HepG2 (cell line): ENCODE measurements around the gene RFX2. TPM values are rescaled to one million over a fixed set of nuclear protein-coding genes. Genes with fewer than 3 reads are reported as not detected.
A peak's percentile ranks its signal among the peaks of the same experiment; 100 is the strongest.

Experiments used
- ATAC-seq: fragments of 200-7000 bp; cut with Tn5 transposase; 3 replicates; pipeline ENCODE4 v1.9.1; 2020; ENCODE audit warnings: mild to moderate bottlenecking, moderate library complexity
- BruUV-seq: library from RNA; stranded (reverse); fragments of 400-500 nt; replicated peaks from 2 replicates; lab custom pipeline; 2021; lab: Mats Ljungman, UMichigan
- CTCF ChIA-PET: fragments of 300-600 bp; formaldehyde crosslinking; extraction: SDS; loops from one replicate; lab custom pipeline; 2021; ENCODE audit warnings: low total read pairs, inconsistent platforms, low intra/inter-chr PET ratio; lab: Yijun Ruan, JAX
- POLR2A ChIA-PET: fragments of 350-600 bp; sonication (Branson Sonifier 250); formaldehyde crosslinking; loops from one replicate; lab custom pipeline; 2020; ENCODE audit warnings: antibody characterized with exemption, inconsistent platforms; lab: Yijun Ruan, JAX
- DNase-seq: peaks from one replicate; pipeline ENCODE4 v3.0.0-alpha.2; 2015; ENCODE audit warnings: low spot score
- FAIRE-seq: peaks from 3 replicates; lab custom pipeline; 2011; peaks lifted over from hg19 to GRCh38; lab: Jason Lieb, UNC
- H2AFZ ChIP-seq: one replicate; pipeline ENCODE4 v1.6.1; 2011; ENCODE audit warnings: low read length, inconsistent platforms
- H3K27ac ChIP-seq: fragments of 300-600 bp; 3 replicates; pipeline ENCODE4 v1.8.0; 2011; ENCODE audit warnings: mixed run types, mild to moderate bottlenecking, mixed read lengths, low read length, inconsistent platforms; ENCODE audit not compliant: insufficient read depth; ENCODE audit errors: extremely low read length
- H3K27me3 ChIP-seq, 2 experiments: fragments of 200-600 bp in 1 of 2; 2 replicates in 1 of 2; 3 replicates in 1 of 2; pipeline versions ENCODE4 v1.6.0 to v1.8.0; 2011; ENCODE audit warnings: low read length in 2 of 2, mild to moderate bottlenecking in 2 of 2, moderate library complexity in 2 of 2, inconsistent platforms in 1 of 2; ENCODE audit not compliant: insufficient read depth in 2 of 2, control insufficient read depth in 1 of 2
- H3K36me3 ChIP-seq, 2 experiments: fragments of 200-600 bp in 1 of 2; replicated peaks in 1 of 2; 2 replicates in 1 of 2; 3 replicates in 1 of 2; pipeline versions ENCODE4 v1.5.1 to v1.8.0; 2011; ENCODE audit warnings: low read length in 2 of 2, inconsistent platforms in 1 of 2; ENCODE audit not compliant: insufficient read depth in 2 of 2, control insufficient read depth in 1 of 2
- H3K4me1 ChIP-seq: 2 replicates; pipeline ENCODE4 v1.5.1; 2012; ENCODE audit warnings: low read length, inconsistent platforms; ENCODE audit not compliant: insufficient read depth
- H3K4me2 ChIP-seq: 2 replicates; pipeline ENCODE4 v1.6.0; 2011; ENCODE audit warnings: low read depth, low read length, inconsistent platforms
- H3K4me3 ChIP-seq, 3 experiments: fragments of 200-600 bp in 1 of 3; sonication (generic), shearing (Covaris generic) in 1 of 3; replicated peaks in 1 of 3; 2 replicates each; pipeline ENCODE4 v1.5.1; 2011 to 2016; ENCODE audit warnings: low read length in 3 of 3, inconsistent platforms in 2 of 3, low read depth in 2 of 3, mild to moderate bottlenecking in 2 of 3, control low read depth in 1 of 3, mixed read lengths in 1 of 3; ENCODE audit not compliant: insufficient read depth in 1 of 3
- H3K79me2 ChIP-seq: one replicate; pipeline ENCODE4 v1.6.1; 2011; ENCODE audit warnings: low read length, inconsistent platforms; ENCODE audit not compliant: insufficient read depth
- H3K9ac ChIP-seq: 2 replicates; pipeline ENCODE4 v1.6.0; 2011; ENCODE audit warnings: mild to moderate bottlenecking, low read depth, low read length, inconsistent platforms; ENCODE audit not compliant: insufficient read depth
- H3K9me3 ChIP-seq: 2 replicates; pipeline ENCODE4 v1.5.1; 2012; ENCODE audit warnings: mild to moderate bottlenecking, low read length
- H4K20me1 ChIP-seq: 2 replicates; pipeline ENCODE4 v1.6.0; 2011; ENCODE audit warnings: inconsistent platforms, mild to moderate bottlenecking, low read length, moderate library complexity; ENCODE audit not compliant: insufficient read depth
- BCL6 ChIP-seq: IDR thresholded peaks from 2 replicates; pipeline ENCODE4 v1.6.1; 2016; ENCODE audit warnings: missing genetic modification reagents, missing compliant biosample characterization
- CHD4 ChIP-seq: fragments of 200-600 bp; sonication (generic); IDR thresholded peaks from 2 replicates; pipeline ENCODE4 v1.7.0; 2017; ENCODE audit warnings: mild to moderate bottlenecking, low read length, borderline replicate concordance
- FOSL2 ChIP-seq: sonication (generic); formaldehyde crosslinking; IDR thresholded peaks from 2 replicates; pipeline ENCODE4 v1.4.0; 2020; ENCODE audit warnings: missing genetic modification reagents
- FOXA1 ChIP-seq, 2 experiments: fragments of 450-650 bp in 1 of 2; sonication (generic) in 1 of 2; formaldehyde crosslinking in 1 of 2; IDR thresholded peaks; 2 replicates each; pipeline versions ENCODE4 v1.4.0 to v1.6.1; 2016 to 2020; ENCODE audit warnings: missing genetic modification reagents in 1 of 2
- GTF2F1 ChIP-seq: fragments of 150-350 bp; IDR thresholded peaks from 2 replicates; pipeline ENCODE4 v1.6.1; 2014; ENCODE audit warnings: low read length
- MXI1 ChIP-seq: IDR thresholded peaks from 3 replicates; pipeline ENCODE4 v1.6.1; 2012; ENCODE audit warnings: low read depth, low read length, inconsistent platforms, borderline replicate concordance
- MYPOP ChIP-seq: sonication (generic); formaldehyde crosslinking; IDR thresholded peaks from 2 replicates; pipeline ENCODE4 v1.8.1; 2023; ENCODE audit warnings: mild to moderate bottlenecking, moderate library complexity, missing genetic modification reagents
- RARA ChIP-seq: IDR thresholded peaks from 2 replicates; pipeline ENCODE4 v1.6.1; 2016; ENCODE audit warnings: missing genetic modification reagents, missing compliant biosample characterization
- SOX6 ChIP-seq, 2 experiments: fragments of 450-650 bp in 1 of 2; sonication (generic) in 1 of 2; formaldehyde crosslinking in 1 of 2; IDR thresholded peaks; 2 replicates each; pipeline versions ENCODE4 v1.4.0 to v1.6.1; 2017 to 2020; ENCODE audit warnings: antibody characterized with exemption in 1 of 2, mild to moderate bottlenecking in 1 of 2, missing genetic modification reagents in 1 of 2
- TBL1XR1 ChIP-seq: fragments of 150-350 bp; IDR thresholded peaks from 2 replicates; pipeline ENCODE4 v1.6.1; 2014; ENCODE audit warnings: borderline replicate concordance, low read length; ENCODE audit not compliant: partially characterized antibody
- ZNF792 ChIP-seq: IDR thresholded peaks from 2 replicates; pipeline ENCODE4 v1.6.1; 2016
- WGBS: methylation state at CpG from one replicate; pipeline ENCODE4 v1.1.6; 2017; ENCODE audit warnings: low lambda C conversion rate; 5-methylcytosine and 5-hydroxymethylcytosine counted together
- in situ Hi-C: cut with HindIII; loops from 2 replicates; pipeline ENCODE4 v1.10.0; 2017; ENCODE audit warnings: low pct_unique_long_range_greater_than_20kb; ENCODE audit not compliant: extremely low pct_ligation_motif_present
- intact Hi-C: fragments of 100-400 bp; cut with micrococcal nuclease; formaldehyde crosslinking; loops from one replicate; pipeline ENCODE4 v1.10.0; 2022; ENCODE audit not compliant: unreplicated experiment
- polyA plus RNA-seq, 8 experiments: library from polyadenylated mRNA; depleted of rRNA in 3 of 8; stranded (reverse) in 7 of 8; unstranded in 1 of 8; fragments of >200 nt; fragmentation: Illumina TruSeq in 4 of 8; extraction: Trizol in 4 of 8; gene quantifications; 2 replicates each; pipeline versions ENCODE4 v1.2.1 to v1.2.3, GENCODE V29; 2011 to 2016; ENCODE audit warnings: low read depth in 4 of 8, missing spikeins in 1 of 8, mixed read lengths in 1 of 8; ENCODE audit not compliant: insufficient read depth in 1 of 8
- total RNA-seq, 5 experiments: library from RNA; depleted of rRNA; stranded (reverse); fragments of >200 nt; fragmentation: Illumina TruSeq; extraction: Trizol; gene quantifications; 2 replicates each; pipeline ENCODE4 v1.2.3, GENCODE V29; 2016; ENCODE audit warnings: low read depth in 1 of 5

RFX2 gene
- total and polyA plus RNA-seq, 2 of the 13 experiments (the other 11 are each of a cell fraction or from before 2014, with no cell fraction given): 2.8 to 3.3 TPM

GRCh38 chr19:6065685-6066374 is 44.5 kb downstream of the RFX2 start (continued):
- peak; percentile 59; the same call in 1 of the 2 replicates for TF ChIP-seq FOXA1 (IDR thresholded peaks at IDR 0.05)
- TF ChIP-seq FOXA1 (CRISPR knock-in tag; IDR thresholded peaks at IDR 0.05): peak; percentile 81
- TF ChIP-seq GTF2F1: 0 out of 2 replicates have a peak, but pooled peaks have one; percentile 14
- TF ChIP-seq BCL6: peak; percentile 34
- TF ChIP-seq SOX6 (IDR thresholded peaks at IDR 0.05): no peak
- TF ChIP-seq SOX6 (CRISPR knock-in tag; IDR thresholded peaks at IDR 0.05): peak; percentile 37; the same call in 1 of the 2 replicates
- TF ChIP-seq TBL1XR1: peak; percentile 48
- TF ChIP-seq MXI1: peak; percentile 28; the same call in 1 of the 3 replicates
- TF ChIP-seq RARA (CRISPR knock-in tag): peak; percentile 7; the same call in 1 of the 2 replicates
- TF ChIP-seq CHD4: peak; percentile 6; the same call in 1 of the 2 replicates
- TF ChIP-seq ZNF792 (CRISPR knock-in tag): peak; percentile 99

- H3K27ac ChIP-seq: no peak overlapping the region
- H3K4me2 ChIP-seq: no peak overlapping the region
- no peaks in the 10 kb centered on the region for H3K36me3 ChIP-seq
- peaks cover 43% of the 10 kb centered on the region for H3K4me1 ChIP-seq
- WGBS: 57% methylated on average over 5 of the region's 8 CpGs
- intact Hi-C loops (no loop called here), in situ Hi-C loops (no loop called here)
- 0 out of 2 replicates have a peak overlapping the region, but pooled peaks have one; percentile 2 for H3K9ac ChIP-seq
- POLR2A ChIA-PET: no interaction called here
- DNase-seq (no peak), ATAC-seq (no peak), FAIRE-seq (no peak)
- TF ChIP-seq MYPOP (CRISPR knock-in tag) (no peak), FOSL2 (CRISPR knock-in tag) (peak; percentile 54)
- H3K79me2 ChIP-seq: no peaks in the 10 kb centered on the region
- no TSS peak for BruUV-seq
- no peak overlapping the region for H2AFZ ChIP-seq
- H3K4me3 ChIP-seq: no peak overlapping the region
- peaks cover 0 to 4% of the 10 kb centered on the region in 2 experiments; a peak in 1 of 5 replicates for H3K27me3 ChIP-seq
- no peaks in the 10 kb centered on the region for H4K20me1 ChIP-seq
- no peaks in the 10 kb centered on the region for H3K9me3 ChIP-seq
- CTCF ChIA-PET: no interaction called here
These were observed 45.8 kb downstream of the RFX2 start for GRCh38 chr19:6064336-6065073.
